Upper lobe of left lung (tissue), 4 donors: ENCODE results near the gene FKBP2.

ENCODE experiments used
- POLR2AphosphoS5 ChIP-seq, 2 donors: sonication (generic); formaldehyde crosslinking; IDR thresholded peaks; one replicate each; pipeline ENCODE4 v1.5.1; 2017; ENCODE audit warnings: antibody characterized with exemption in 2 of 2
- TF ChIP-seq, protein P1 (sequence below), 6 experiments: fragments of 450-650 bp in 4 of 6; fragments of 200-600 bp in 2 of 6; sonication (generic) in 2 of 6; IDR thresholded peaks; one replicate each; pipeline ENCODE4 v1.5.1; 2016 to 2019; ENCODE audit warnings: antibody characterized with exemption in 6 of 6

DNA sequence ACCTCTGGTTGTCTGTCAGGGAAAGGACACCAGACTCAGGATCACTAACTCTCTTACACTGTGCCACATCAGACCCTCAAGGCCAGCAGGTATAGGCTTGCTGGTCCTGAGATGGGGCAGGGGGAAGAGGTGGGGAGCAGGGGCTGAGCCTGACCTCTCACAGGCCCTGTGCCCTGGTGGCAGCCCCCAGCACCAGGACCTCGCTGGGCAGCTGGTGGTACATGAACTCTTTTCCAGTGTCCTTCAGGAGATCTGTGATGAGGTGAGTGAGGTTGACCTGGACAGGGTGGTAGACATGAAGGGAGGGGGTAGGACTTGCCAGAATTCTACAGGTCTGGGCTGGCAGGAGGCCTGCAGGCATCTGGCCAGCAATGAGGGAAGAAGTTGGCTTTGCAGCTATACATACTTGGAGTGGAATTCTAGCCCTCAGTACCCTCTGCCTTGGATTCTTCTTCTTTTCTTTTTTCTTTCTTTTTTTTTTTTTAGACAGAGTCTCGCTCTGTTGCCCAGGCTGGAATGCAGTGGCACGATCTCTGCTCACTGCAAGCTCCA is 13.4 kb upstream of the FKBP2 start:
- TF ChIP-seq, protein P1, sequence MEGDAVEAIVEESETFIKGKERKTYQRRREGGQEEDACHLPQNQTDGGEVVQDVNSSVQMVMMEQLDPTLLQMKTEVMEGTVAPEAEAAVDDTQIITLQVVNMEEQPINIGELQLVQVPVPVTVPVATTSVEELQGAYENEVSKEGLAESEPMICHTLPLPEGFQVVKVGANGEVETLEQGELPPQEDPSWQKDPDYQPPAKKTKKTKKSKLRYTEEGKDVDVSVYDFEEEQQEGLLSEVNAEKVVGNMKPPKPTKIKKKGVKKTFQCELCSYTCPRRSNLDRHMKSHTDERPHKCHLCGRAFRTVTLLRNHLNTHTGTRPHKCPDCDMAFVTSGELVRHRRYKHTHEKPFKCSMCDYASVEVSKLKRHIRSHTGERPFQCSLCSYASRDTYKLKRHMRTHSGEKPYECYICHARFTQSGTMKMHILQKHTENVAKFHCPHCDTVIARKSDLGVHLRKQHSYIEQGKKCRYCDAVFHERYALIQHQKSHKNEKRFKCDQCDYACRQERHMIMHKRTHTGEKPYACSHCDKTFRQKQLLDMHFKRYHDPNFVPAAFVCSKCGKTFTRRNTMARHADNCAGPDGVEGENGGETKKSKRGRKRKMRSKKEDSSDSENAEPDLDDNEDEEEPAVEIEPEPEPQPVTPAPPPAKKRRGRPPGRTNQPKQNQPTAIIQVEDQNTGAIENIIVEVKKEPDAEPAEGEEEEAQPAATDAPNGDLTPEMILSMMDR (IDR thresholded peaks at IDR 0.05) = no peak
- no peak for TF ChIP-seq POLR2AphosphoS5 (IDR thresholded peaks at IDR 0.05)
